Mesenchymal stem cell (in vitro differentiated cells and primary cell): ENCODE results near the gene BICD2.
"Not testable (repeated sequence)": the region's sequence is repeated elsewhere in the genome, so short reads cannot be mapped to it uniquely, and the experiment has no call there.

ENCODE experiments used
- DNase-seq: peaks from one replicate; pipeline ENCODE4 v3.0.0-alpha.2; 2013
- H2AFZ ChIP-seq: one replicate; pipeline ENCODE4 v1.6.1; 2013; ENCODE audit warnings: low read depth, mild to moderate bottlenecking, control low read depth, inconsistent platforms, low read length, moderate library complexity
- H2AK5ac ChIP-seq: 2 replicates; pipeline ENCODE4 v1.6.1; 2013; ENCODE audit warnings: low read length, moderate library complexity, mild to moderate bottlenecking, inconsistent platforms; ENCODE audit not compliant: severe bottlenecking
- H2BK120ac ChIP-seq: one replicate; pipeline ENCODE4 v1.6.1; 2013; ENCODE audit warnings: low read depth, mild to moderate bottlenecking, inconsistent platforms, low read length, moderate library complexity
- H2BK12ac ChIP-seq, 2 experiments: one replicate each; pipeline ENCODE4 v1.6.1; 2013; ENCODE audit warnings: inconsistent platforms in 2 of 2, low read length in 2 of 2, mild to moderate bottlenecking in 2 of 2, moderate library complexity in 2 of 2, control low read depth in 1 of 2
- H2BK15ac ChIP-seq: one replicate; pipeline ENCODE4 v1.6.1; 2013; ENCODE audit warnings: mild to moderate bottlenecking, low read depth, inconsistent platforms; ENCODE audit not compliant: poor library complexity, severe bottlenecking
- H2BK5ac ChIP-seq: 2 replicates; pipeline ENCODE4 v1.6.1; 2013; ENCODE audit warnings: low read depth, mild to moderate bottlenecking, low read length, control low read depth, inconsistent platforms; ENCODE audit not compliant: poor library complexity, severe bottlenecking
- H3K14ac ChIP-seq, 2 experiments: one replicate each; pipeline ENCODE4 v1.6.1; 2013; ENCODE audit warnings: inconsistent platforms in 2 of 2, low read length in 2 of 2, control low read depth in 1 of 2, mild to moderate bottlenecking in 1 of 2, moderate library complexity in 1 of 2
- H3K18ac ChIP-seq, 2 experiments: one replicate each; pipeline ENCODE4 v1.6.1; 2013; ENCODE audit warnings: inconsistent platforms in 2 of 2, low read length in 2 of 2, control low read depth in 1 of 2, low read depth in 1 of 2, mild to moderate bottlenecking in 1 of 2
- H3K23ac ChIP-seq, 2 experiments: one replicate each; pipeline ENCODE4 v1.6.1; 2013; ENCODE audit warnings: inconsistent platforms in 2 of 2, low read length in 2 of 2, mild to moderate bottlenecking in 2 of 2, moderate library complexity in 2 of 2, control low read depth in 1 of 2
- H3K27ac ChIP-seq: 2 replicates; pipeline ENCODE4 v1.5.1; 2013; ENCODE audit warnings: mild to moderate bottlenecking, moderate library complexity, low read length, control low read depth, inconsistent platforms; ENCODE audit not compliant: poor library complexity, severe bottlenecking
- H3K27me3 ChIP-seq, 2 experiments: 2 replicates each; pipeline versions ENCODE4 v1.6.1 to v1.7.0; 2013; ENCODE audit warnings: low read length in 2 of 2, mild to moderate bottlenecking in 2 of 2, moderate library complexity in 2 of 2, control low read depth in 1 of 2, inconsistent platforms in 1 of 2; ENCODE audit not compliant: control insufficient read depth in 1 of 2, insufficient read depth in 1 of 2
- H3K36me3 ChIP-seq, 2 experiments: 2 replicates each; pipeline versions ENCODE4 v1.6.1 to v1.7.0; 2013; ENCODE audit warnings: low read length in 2 of 2, control low read depth in 1 of 2, inconsistent platforms in 1 of 2, low read depth in 1 of 2, mild to moderate bottlenecking in 1 of 2; ENCODE audit not compliant: insufficient read depth in 2 of 2, control insufficient read depth in 1 of 2
- H3K4ac ChIP-seq, 2 experiments: one replicate each; pipeline ENCODE4 v1.6.1; 2013; ENCODE audit warnings: inconsistent platforms in 2 of 2, low read length in 2 of 2, mild to moderate bottlenecking in 2 of 2, moderate library complexity in 2 of 2, control low read depth in 1 of 2, low read depth in 1 of 2
- H3K4me1 ChIP-seq: 2 replicates; pipeline ENCODE4 v1.6.1; 2013; ENCODE audit warnings: low read depth, low read length, control low read depth; ENCODE audit not compliant: control insufficient read depth, insufficient read depth
- H3K4me2 ChIP-seq: 2 replicates; pipeline ENCODE4 v1.6.1; 2013; ENCODE audit warnings: low read length, mild to moderate bottlenecking, inconsistent platforms; ENCODE audit not compliant: poor library complexity, severe bottlenecking
- H3K4me3 ChIP-seq, 2 experiments: 2 replicates each; pipeline versions ENCODE4 v1.5.1 to v1.7.0; 2013; ENCODE audit warnings: low read length in 2 of 2, mild to moderate bottlenecking in 2 of 2, control low read depth in 1 of 2, low read depth in 1 of 2; ENCODE audit not compliant: insufficient read depth in 1 of 2
- H3K79me1 ChIP-seq: replicated peaks from 2 replicates; pipeline ENCODE4 v1.6.1; 2013; ENCODE audit warnings: mild to moderate bottlenecking, control low read depth, low read length, inconsistent platforms; ENCODE audit not compliant: poor library complexity, severe bottlenecking
- H3K9ac ChIP-seq: 2 replicates; pipeline ENCODE4 v1.7.0; 2013; ENCODE audit warnings: mild to moderate bottlenecking, low read length, moderate library complexity
- H3K9me3 ChIP-seq: 2 replicates; pipeline ENCODE4 v1.7.0; 2013; ENCODE audit warnings: mild to moderate bottlenecking, low read length; ENCODE audit not compliant: control insufficient read depth
- H4K8ac ChIP-seq: one replicate; pipeline ENCODE4 v1.6.1; 2013; ENCODE audit warnings: inconsistent platforms, mild to moderate bottlenecking, low read length, moderate library complexity
- H4K91ac ChIP-seq: one replicate; pipeline ENCODE4 v1.6.1; 2013; ENCODE audit warnings: mild to moderate bottlenecking, low read length, inconsistent platforms
- WGBS: methylation state at CpG from one replicate; pipeline ENCODE4 v1.1.7; 2013; ENCODE audit warnings: mixed read lengths; 5-methylcytosine and 5-hydroxymethylcytosine counted together

The BICD2 gene

GRCh38 chr9:92796337-92796804 lies 31.7 kb upstream of the BICD2 start:
- H4K91ac ChIP-seq, H3K9me3 ChIP-seq, H3K36me3 ChIP-seq, H2BK15ac ChIP-seq, H3K79me1 ChIP-seq, H3K4me2 ChIP-seq, DNase-seq, H2BK5ac ChIP-seq, H3K9ac ChIP-seq, H2AK5ac ChIP-seq, H3K18ac ChIP-seq, H3K4ac ChIP-seq, H2BK12ac ChIP-seq, H3K23ac ChIP-seq, H2BK120ac ChIP-seq, H2AFZ ChIP-seq, H3K4me1 ChIP-seq, H3K14ac ChIP-seq, H4K8ac ChIP-seq, H3K4me3 ChIP-seq, H3K27ac ChIP-seq: not testable (repeated sequence)
- H3K27me3 ChIP-seq, result peaks cover 37 to 62% of the 10 kb centered on the region in 2 experiments
- 77% methylated on average over 9 of the region's 9 CpGs for WGBS

- Histone ChIP-seq H3K4ac (no peak overlapping the region), H4K91ac (no peak overlapping the region), H2AK5ac (no peak overlapping the region), H2BK12ac (no peak overlapping the region), H3K9me3 (no peaks in the 10 kb centered on the region), H3K4me1 (no peaks in the 10 kb centered on the region), H2BK120ac (no peak overlapping the region), H4K8ac (no peak overlapping the region), H2BK15ac (no peak overlapping the region), H2BK5ac (no peak overlapping the region), H2AFZ (no peak overlapping the region), H3K27me3 (peaks cover 37 to 62% of the 10 kb centered on the region in 2 experiments), H3K79me1 (no peaks in the 10 kb centered on the region), H3K27ac (no peak overlapping the region), H3K23ac (no peak overlapping the region), H3K36me3 (no peaks in the 10 kb centered on the region), H3K4me2 (no peak overlapping the region), H3K18ac (no peak overlapping the region), H3K9ac (no peak overlapping the region), H3K14ac (no peak overlapping the region), H3K4me3 (no peak overlapping the region)
- 78% methylated on average over 7 of the region's 9 CpGs for WGBS
- DNase-seq, result no peak
Measured at GRCh38 chr9:92795598-92796336, 31.1 kb upstream of the BICD2 start.

- H3K9me3 ChIP-seq, result no peaks in the 10 kb centered on the region
- no peak overlapping the region for H2BK12ac ChIP-seq
- H2AK5ac ChIP-seq, result no peak overlapping the region
- no peaks in the 10 kb centered on the region for H3K36me3 ChIP-seq
- H4K8ac ChIP-seq, result no peak overlapping the region
- H3K23ac ChIP-seq, result no peak overlapping the region
- no peak overlapping the region for H2AFZ ChIP-seq
- no peaks in the 10 kb centered on the region for H3K4me1 ChIP-seq
- H3K4me2 ChIP-seq, result no peak overlapping the region
- no peaks in the 10 kb centered on the region for H3K79me1 ChIP-seq
- H2BK15ac ChIP-seq, result no peak overlapping the region
- no peak overlapping the region for H4K91ac ChIP-seq
- H3K4ac ChIP-seq, result no peak overlapping the region
- peaks cover 37 to 62% of the 10 kb centered on the region in 2 experiments for H3K27me3 ChIP-seq
- no peak overlapping the region for H2BK120ac ChIP-seq
- no peak overlapping the region for H3K4me3 ChIP-seq
- no peak overlapping the region for H3K27ac ChIP-seq
- no peak overlapping the region for H3K14ac ChIP-seq
- no peak overlapping the region for H3K9ac ChIP-seq
- no peak for DNase-seq
- H3K18ac ChIP-seq, result no peak overlapping the region
- H2BK5ac ChIP-seq, result no peak overlapping the region
- 96% methylated on average over 4 of the region's 4 CpGs for WGBS
Measured at GRCh38 chr9:92795000-92795399, 30.4 kb upstream of the BICD2 start.

DNA sequence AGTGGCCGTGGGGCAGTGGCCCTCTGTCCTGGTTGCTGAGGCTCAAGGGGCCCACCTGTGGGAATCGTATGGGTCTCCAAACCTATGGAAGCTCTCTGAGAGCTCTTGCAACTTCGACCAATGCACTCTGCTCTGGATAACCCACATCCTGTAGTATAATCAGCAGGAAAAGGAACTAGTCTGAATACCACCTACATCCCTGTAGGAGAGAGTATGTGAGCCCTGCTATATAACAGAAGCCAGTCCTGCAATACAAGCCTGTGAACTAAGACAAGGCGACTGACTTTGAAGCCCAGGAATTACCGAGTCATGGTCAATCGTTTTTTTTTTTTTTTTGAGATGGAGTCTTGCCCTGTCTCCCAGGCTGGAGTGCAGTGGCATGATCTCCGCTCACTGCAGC lies 29.8 kb upstream of the BICD2 start:
- H3K23ac ChIP-seq, result peak overlapping the region in 1 of 2 experiments; percentile 18
- H3K4ac ChIP-seq, result no peak overlapping the region
- no peak overlapping the region for H2BK120ac ChIP-seq
- peaks cover 37 to 62% of the 10 kb centered on the region in 2 experiments for H3K27me3 ChIP-seq
- no peak overlapping the region for H2BK15ac ChIP-seq
- no peak overlapping the region for H2BK5ac ChIP-seq
- no peak overlapping the region for H3K4me3 ChIP-seq
- no peaks in the 10 kb centered on the region for H3K4me1 ChIP-seq
- H3K9ac ChIP-seq, result no peak overlapping the region
- H2AFZ ChIP-seq, result no peak overlapping the region
- no peak overlapping the region for H3K14ac ChIP-seq
- H3K27ac ChIP-seq, result no peak overlapping the region
- no peak overlapping the region for H3K18ac ChIP-seq
- no peak overlapping the region for H4K8ac ChIP-seq
- no peak for DNase-seq
- H4K91ac ChIP-seq, result no peak overlapping the region
- H3K36me3 ChIP-seq, result no peaks in the 10 kb centered on the region
- H2BK12ac ChIP-seq, result no peak overlapping the region
- H3K9me3 ChIP-seq, result no peaks in the 10 kb centered on the region
- no peaks in the 10 kb centered on the region for H3K79me1 ChIP-seq
- H3K4me2 ChIP-seq, result no peak overlapping the region
- H2AK5ac ChIP-seq, result no peak overlapping the region
- 70% methylated on average over 7 of the region's 7 CpGs for WGBS
